NK-92 (cell line): Measurements from ENCODE around the gene ANKHD1.

ENCODE experiments used
- DNase-seq: peaks from one replicate; lab custom pipeline; 2025; ENCODE audit not compliant: unreplicated experiment; lab: John Stamatoyannopoulos, UW

Gene ANKHD1

DNA sequence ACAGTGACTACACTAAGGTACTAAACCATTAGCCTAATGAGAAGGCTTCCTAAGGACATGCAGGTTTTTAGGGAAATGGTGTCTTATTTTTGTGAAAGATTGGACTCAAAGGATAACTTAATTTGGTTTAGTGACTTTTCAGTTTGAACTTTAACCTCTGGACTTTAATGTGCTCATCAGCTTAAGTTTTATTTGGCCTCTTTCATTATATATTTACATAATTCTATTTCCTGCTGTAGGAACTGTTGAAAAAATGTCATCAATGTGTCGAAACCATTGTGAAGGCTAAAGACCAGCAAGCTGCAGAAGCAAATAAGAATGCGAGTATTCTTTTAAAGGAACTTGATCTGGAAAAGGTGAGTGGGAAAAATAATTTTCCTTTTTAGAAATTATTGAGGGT, 111.5 kb downstream of the ANKHD1 start:
- no peak for DNase-seq

- no peak for DNase-seq
Measured at GRCh38 chr5:140524003-140524402, 122.4 kb downstream of the ANKHD1 start.

DNA sequence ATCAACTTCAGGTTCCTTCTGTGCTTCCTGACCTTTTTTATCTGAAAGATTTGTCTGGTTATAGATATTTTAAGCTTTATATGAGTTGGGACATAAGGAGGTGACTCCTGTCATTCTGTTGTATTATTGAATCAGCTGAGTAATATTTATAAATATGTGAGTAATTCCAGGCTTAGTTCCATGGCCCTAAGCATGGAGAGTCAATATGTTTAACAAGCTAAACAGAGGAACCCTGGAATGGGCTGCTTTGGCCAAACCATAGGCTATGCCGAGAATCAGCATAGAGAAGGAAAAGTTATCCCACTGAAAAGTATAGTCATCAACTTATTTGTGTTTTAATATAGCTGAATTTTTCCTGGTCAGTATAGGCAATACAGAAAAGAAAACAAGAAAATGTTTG, 138.6 kb downstream of the ANKHD1 start:
- DNase-seq = no peak

GRCh38 chr5:140542972-140543371, 141.3 kb downstream of the ANKHD1 start:
- no peak for DNase-seq

DNA sequence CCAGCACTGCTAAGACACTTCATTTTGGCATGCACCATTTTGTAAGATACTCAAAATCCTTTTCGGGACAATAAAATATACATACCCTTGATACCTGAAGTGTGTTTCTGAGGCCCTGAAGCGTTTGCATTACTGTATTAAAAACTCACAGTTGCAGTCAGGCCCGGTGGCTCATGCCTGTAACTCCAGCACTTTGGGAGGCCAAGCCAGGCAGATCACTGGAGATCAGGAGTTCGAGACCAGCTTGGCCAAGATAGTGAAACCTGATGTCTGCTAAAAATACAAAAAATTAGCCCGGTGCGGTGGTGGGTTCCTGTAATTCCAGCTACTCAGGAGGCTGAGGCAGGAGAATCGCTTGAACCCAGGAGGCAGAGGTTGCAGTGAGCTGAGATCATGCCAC, 143.4 kb downstream of the ANKHD1 start:
- no peak for DNase-seq

- DNase-seq = no peak
Measured at GRCh38 chr5:140545606-140546005, 144.0 kb downstream of the ANKHD1 start.

- DNase-seq = no peak
Measured at GRCh38 chr5:140546851-140547507, 145.3 kb downstream of the ANKHD1 start.

DNA sequence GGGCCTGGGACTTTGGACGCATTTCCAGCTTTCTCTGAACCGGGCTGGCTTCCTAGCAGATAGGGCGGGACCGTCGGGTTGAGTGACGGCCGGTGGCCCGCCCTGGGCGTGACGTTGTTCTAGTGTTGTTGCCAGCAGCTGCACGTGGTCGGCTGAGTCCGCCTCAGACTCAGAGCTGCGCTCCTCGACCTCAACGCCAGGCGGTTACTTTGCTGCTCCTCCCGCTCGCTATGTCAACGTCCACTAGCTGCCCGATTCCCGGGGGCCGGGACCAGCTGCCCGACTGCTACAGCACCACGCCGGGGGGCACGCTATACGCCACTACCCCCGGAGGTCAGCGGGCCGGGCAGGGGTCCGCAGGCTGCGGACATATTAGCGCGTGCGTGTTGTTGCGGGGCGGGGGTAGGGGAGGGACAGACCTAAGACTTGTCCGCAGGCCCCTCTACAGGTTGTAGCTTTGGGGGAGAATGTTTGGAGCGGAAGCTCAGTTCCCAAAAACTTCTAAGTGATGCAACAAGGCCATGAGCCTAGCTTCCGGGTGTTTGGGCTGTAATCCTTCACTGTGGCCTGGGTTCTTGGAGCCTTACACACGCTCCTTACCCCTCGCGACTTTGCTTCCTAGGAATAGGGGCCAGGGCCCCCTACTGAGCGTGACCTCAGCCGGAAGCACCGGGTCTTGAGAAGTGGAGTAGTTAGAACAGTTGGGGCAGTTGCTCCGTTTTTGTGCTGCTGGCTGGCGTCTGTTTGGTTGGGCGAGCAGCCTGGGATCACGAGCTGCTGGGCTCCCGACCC, 146.1 kb downstream of the ANKHD1 start, which contains the start of gene EIF4EBP3:
TSS of gene EIF4EBP3 (plus strand) at position 155 of the 792 bp plus-strand sequence. CDS start at position 231, 76 bp downstream.
- no peak for DNase-seq

GRCh38 chr5:140548300-140548688, 146.7 kb downstream of the ANKHD1 start:
- DNase-seq = no peak

- no peak for DNase-seq
Measured at GRCh38 chr5:140548791-140549190, 147.2 kb downstream of the ANKHD1 start.

DNA sequence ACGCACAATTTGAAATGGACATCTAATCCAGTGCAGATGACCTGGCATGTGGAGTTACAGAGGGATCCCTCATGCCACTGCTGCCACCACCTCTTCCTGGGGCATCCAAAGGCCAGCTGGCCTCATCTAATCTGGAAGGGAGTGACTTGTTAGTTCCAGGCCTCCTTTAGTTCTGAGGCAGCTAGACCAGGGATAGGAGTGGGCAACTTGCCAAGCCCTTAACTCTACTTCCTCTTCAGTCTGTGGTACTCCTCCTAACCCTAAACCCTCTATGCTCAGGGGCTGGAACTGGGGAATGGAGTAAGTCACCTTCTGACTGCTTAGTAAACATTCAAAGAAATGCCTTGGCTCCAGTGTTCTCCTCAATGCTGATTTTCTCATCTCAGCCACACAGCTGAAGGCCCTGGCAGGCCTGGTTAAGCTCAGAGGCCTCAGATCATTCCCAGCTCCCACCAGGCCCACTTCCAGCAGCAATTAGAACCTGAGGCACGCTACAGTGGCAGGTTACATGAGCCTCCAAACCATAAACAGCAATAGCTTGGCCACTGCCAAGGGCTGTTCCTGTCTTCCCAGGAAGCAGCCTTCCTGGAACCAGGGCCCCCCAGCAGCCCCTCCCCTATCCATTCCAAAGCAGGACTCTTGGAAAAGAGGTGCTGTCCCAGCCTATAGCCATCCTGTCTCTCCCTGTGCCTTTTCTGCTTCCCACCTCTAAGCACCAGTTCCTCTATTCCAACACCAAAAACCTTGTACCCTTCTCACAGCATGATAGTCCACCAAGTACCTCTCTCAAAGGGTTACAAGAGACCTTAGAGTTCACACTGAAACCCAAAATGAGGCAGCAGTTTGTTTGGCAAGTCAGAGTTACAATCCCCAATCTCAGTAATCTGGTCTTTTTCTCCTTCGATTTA, 147.9 kb downstream of the ANKHD1 start:
- DNase-seq = no peak

GRCh38 chr5:140550147-140551079, 148.8 kb downstream of the ANKHD1 start:
- DNase-seq = no peak

- DNase-seq = no peak
Measured at GRCh38 chr5:140551872-140552271, 150.2 kb downstream of the ANKHD1 start.

- no peak for DNase-seq
Measured at GRCh38 chr5:140553657-140554056, 152.0 kb downstream of the ANKHD1 start.

DNA sequence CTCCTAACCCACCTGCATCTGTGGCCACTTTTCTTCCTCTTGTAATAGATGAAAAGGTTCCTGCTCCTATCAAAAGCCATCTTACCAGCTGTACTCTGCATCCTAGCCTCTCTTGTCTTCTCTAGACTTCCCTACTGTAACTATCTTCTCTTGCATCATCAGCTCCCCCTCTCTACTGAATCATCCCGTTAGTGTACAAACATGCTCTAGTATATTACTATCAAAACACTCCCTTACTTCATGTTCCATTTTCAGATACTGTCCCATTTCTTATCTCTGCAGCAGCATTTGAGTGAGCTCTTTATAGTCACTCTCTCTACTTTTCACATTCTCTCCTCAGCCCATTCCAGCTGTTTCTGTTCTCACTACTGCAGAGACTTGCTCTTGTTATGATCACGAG, 152.8 kb downstream of the ANKHD1 start:
- DNase-seq = no peak

DNA sequence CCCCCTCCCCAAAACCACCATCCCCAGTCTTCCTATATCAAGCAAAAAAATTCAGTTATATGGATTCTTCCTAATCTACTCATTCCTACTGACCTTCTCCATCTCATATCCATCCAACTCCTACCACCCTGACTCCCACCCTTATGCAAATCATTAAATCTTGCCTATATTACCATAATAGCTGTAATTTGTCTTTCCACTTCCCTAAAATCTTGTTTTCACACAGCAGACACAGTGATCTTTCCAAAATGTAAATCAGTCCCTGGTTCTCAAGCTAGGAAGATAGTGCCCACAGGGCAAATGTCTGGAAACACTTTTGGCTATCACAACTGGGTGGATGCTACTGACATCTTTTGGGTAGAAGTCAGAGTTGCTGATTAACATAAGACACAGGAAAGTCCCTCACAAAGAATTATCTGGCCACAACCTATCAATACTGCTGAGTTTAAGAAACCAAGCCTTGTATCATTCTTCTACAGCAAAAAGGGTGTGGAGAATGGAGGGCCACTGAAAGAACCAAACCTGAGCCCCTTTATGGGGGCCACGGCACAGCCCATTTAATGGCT, 154.2 kb downstream of the ANKHD1 start:
- no peak for DNase-seq

DNA sequence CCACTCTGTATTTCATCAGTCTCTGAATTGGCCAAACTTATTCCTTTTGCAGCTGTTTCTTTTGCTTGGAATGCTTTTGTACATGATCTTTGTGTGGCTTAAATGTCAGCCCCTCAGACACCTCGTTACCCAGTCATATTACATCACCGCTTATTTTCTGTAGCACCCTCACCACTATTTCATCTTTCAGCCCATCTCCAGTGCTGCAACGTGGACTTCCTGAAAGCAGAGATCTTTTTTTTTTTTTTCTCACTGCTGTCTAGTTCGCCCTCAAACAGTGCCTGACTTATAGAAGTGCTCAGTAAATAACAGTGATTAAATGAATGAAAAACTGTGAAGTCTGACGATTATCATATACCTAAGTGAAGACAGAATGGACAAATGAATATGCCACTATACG, 154.8 kb downstream of the ANKHD1 start:
- no peak for DNase-seq

DNA sequence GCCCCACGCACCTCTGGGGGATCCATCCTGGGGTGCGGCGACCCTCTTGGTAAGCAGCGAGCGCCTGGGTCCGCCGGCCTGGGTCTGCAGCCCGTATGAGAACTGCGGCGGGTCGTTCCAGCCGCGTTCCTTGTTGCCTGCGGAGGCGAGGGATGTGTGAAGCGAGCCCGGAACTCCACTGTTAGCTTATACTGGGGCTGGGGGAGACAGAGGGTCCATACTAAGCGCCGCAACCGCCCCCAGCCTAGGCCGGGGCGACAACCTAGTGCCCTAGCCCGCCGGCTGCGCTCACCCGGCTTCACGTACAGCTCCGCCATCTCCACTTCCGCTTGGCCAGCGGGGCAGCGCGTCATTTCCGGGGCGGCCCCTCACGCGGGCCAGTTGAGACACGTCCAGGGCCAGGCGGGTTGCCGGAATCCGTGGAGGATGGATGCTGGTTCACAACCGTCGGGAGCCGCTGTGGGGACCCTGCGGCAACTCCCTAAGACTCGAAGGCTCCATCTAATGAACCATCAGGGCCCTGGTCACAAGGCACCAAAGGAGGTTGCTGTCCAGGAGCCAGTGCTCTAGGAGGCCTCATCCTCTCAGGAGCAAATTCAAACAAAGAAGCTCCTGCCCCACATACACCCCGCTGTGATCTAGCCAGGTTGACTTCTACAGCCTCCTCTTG, 155.6 kb downstream of the ANKHD1 start, which contains the start of gene SRA1:
TSS of gene SRA1 (minus strand) at position 338 of the 670 bp plus-strand sequence. CDS start at position 317, 21 bp downstream.
- DNase-seq = no peak

GRCh38 chr5:140557965-140558364, 156.3 kb downstream of the ANKHD1 start:
- no peak for DNase-seq
